GM12878 (cell line): ENCODE data around the gene LHX6. TPM values are rescaled to one million over a fixed set of nuclear protein-coding genes. Genes with fewer than 3 reads are reported as not detected.

Experiments used
- ATAC-seq: fragments of 200-7000 bp; cut with Tn5 transposase; 3 replicates; pipeline ENCODE4 v1.9.1; 2020; ENCODE audit warnings: mild to moderate bottlenecking, moderate library complexity
- BruUV-seq: library from RNA; stranded (reverse); fragments of 400-500 nt; replicated peaks from 2 replicates; lab custom pipeline; 2021; lab: Mats Ljungman, UMichigan
- CTCF ChIA-PET: fragments of 300-600 bp; sonication (Branson Sonifier 250); formaldehyde crosslinking; extraction: SDS; loops from one replicate; lab custom pipeline; 2021; ENCODE audit warnings: inconsistent platforms; lab: Yijun Ruan, JAX
- POLR2A ChIA-PET: fragments of 350-600 bp; formaldehyde crosslinking; extraction: SDS; loops from one replicate; lab custom pipeline; 2021; ENCODE audit warnings: inconsistent platforms; lab: Charles Lee
- RAD21 ChIA-PET: fragments of 300-600 bp; sonication (Branson Sonifier 250); formaldehyde crosslinking; loops from one replicate; lab custom pipeline; 2023; ENCODE audit warnings: antibody characterized with exemption; ENCODE audit not compliant: unreplicated experiment; lab: Charles Lee
- SMC1A ChIA-PET: fragments of 300-600 bp; sonication (Branson Sonifier 250); formaldehyde crosslinking; loops from one replicate; lab custom pipeline; 2023; ENCODE audit not compliant: unreplicated experiment, uncharacterized antibody; lab: Charles Lee
- DNase-seq: peaks from one replicate; pipeline ENCODE4 v3.0.0-alpha.2; 2011; ENCODE audit warnings: low read depth, low spot score
- FAIRE-seq: peaks from 3 replicates; lab custom pipeline; 2011; peaks lifted over from hg19 to GRCh38; lab: Jason Lieb, UNC
- H2AFZ ChIP-seq: 2 replicates; pipeline ENCODE4 v1.6.0; 2011; ENCODE audit warnings: low read depth, low read length, control low read depth; ENCODE audit not compliant: control insufficient read depth
- H3K27ac ChIP-seq: 2 replicates; pipeline ENCODE4 v1.5.1; 2011; ENCODE audit warnings: control low read depth; ENCODE audit not compliant: control insufficient read depth, insufficient read depth
- H3K27me3 ChIP-seq, 2 experiments: replicated peaks in 1 of 2; 2 replicates each; pipeline versions ENCODE4 v1.6.0 to v1.6.1; 2011; ENCODE audit warnings: low read length in 1 of 2; ENCODE audit not compliant: control insufficient read depth in 2 of 2, insufficient read depth in 2 of 2
- H3K36me3 ChIP-seq, 2 experiments: 2 replicates each; pipeline ENCODE4 v1.5.1; 2011; ENCODE audit warnings: low read length in 1 of 2; ENCODE audit not compliant: control insufficient read depth in 2 of 2, insufficient read depth in 2 of 2
- H3K4me1 ChIP-seq: 2 replicates; pipeline ENCODE4 v1.6.1; 2011; ENCODE audit warnings: mild to moderate bottlenecking, low read length, moderate library complexity, mixed read lengths; ENCODE audit not compliant: control insufficient read depth, insufficient read depth
- H3K4me2 ChIP-seq: 2 replicates; pipeline ENCODE4 v1.6.0; 2011; ENCODE audit warnings: control low read depth; ENCODE audit not compliant: control insufficient read depth, insufficient read depth
- H3K4me3 ChIP-seq: fragments of 200-600 bp; sonication (generic); 2 replicates; pipeline ENCODE4 v1.5.1; 2016
- H3K79me2 ChIP-seq: 2 replicates; pipeline ENCODE4 v1.6.0; 2011; ENCODE audit warnings: low read length; ENCODE audit not compliant: control insufficient read depth, insufficient read depth
- H3K9ac ChIP-seq: 2 replicates; pipeline ENCODE4 v1.8.0; 2011; ENCODE audit warnings: low read length, control low read depth, mixed read lengths; ENCODE audit not compliant: control insufficient read depth, insufficient read depth
- H3K9me3 ChIP-seq: replicated peaks from 3 replicates; pipeline ENCODE4 v1.5.1; 2011; ENCODE audit warnings: mild to moderate bottlenecking, low read length; ENCODE audit not compliant: control insufficient read depth, insufficient read depth
- H4K20me1 ChIP-seq: 2 replicates; pipeline ENCODE4 v1.6.0; 2011; ENCODE audit not compliant: control insufficient read depth, insufficient read depth
- BCLAF1 ChIP-seq: fragments of 450-650 bp; IDR thresholded peaks from 2 replicates; pipeline ENCODE4 v1.6.1; 2017; ENCODE audit warnings: antibody characterized with exemption, mild to moderate bottlenecking, moderate library complexity
- CBX5 ChIP-seq: sonication (generic); IDR thresholded peaks from 2 replicates; pipeline ENCODE4 v1.6.1; 2016; ENCODE audit warnings: low read depth, moderate library complexity, mild to moderate bottlenecking, inconsistent platforms
- CTCF ChIP-seq, 3 experiments: IDR thresholded peaks in 2 of 3; conservative IDR thresholded peaks in 1 of 3; 2 replicates each; pipeline ENCODE4 v1.5.1; 2011; ENCODE audit warnings: low read depth in 3 of 3, low read length in 3 of 3, mild to moderate bottlenecking in 3 of 3, control low read depth in 2 of 3, moderate library complexity in 2 of 3, inconsistent platforms in 1 of 3, mixed read lengths in 1 of 3; ENCODE audit not compliant: control insufficient read depth in 2 of 3, insufficient read depth in 1 of 3; ENCODE audit errors: extremely low read depth in 1 of 3
- ETV6 ChIP-seq, 2 experiments: fragments of 450-650 bp in 1 of 2; IDR thresholded peaks in 1 of 2; conservative IDR thresholded peaks in 1 of 2; 2 replicates each; pipeline ENCODE4 v1.6.1; 2014; ENCODE audit warnings: antibody characterized with exemption in 1 of 2, borderline replicate concordance in 1 of 2, low read depth in 1 of 2, mild to moderate bottlenecking in 1 of 2, moderate library complexity in 1 of 2
- KLF5 ChIP-seq: fragments of 450-650 bp; IDR thresholded peaks from 2 replicates; pipeline ENCODE4 v1.6.1; 2014; ENCODE audit warnings: mild to moderate bottlenecking; ENCODE audit not compliant: partially characterized antibody
- MYB ChIP-seq: fragments of 150-350 bp; IDR thresholded peaks from 2 replicates; pipeline ENCODE4 v1.6.1; 2014; ENCODE audit warnings: mild to moderate bottlenecking, low read depth, low read length, borderline replicate concordance
- NFXL1 ChIP-seq: fragments of 450-650 bp; IDR thresholded peaks from 2 replicates; pipeline ENCODE4 v1.6.1; 2017; ENCODE audit warnings: antibody characterized with exemption, mild to moderate bottlenecking, borderline replicate concordance
- NFYA ChIP-seq: IDR thresholded peaks from 2 replicates; pipeline ENCODE4 v1.6.1; 2011; ENCODE audit warnings: low read depth, mild to moderate bottlenecking, low read length, improper control_type of control experiment, borderline replicate concordance
- PAX8 ChIP-seq: fragments of 450-650 bp; IDR thresholded peaks from 2 replicates; pipeline ENCODE4 v1.6.1; 2017; ENCODE audit warnings: mild to moderate bottlenecking, moderate library complexity
- POLR2AphosphoS5 ChIP-seq: IDR thresholded peaks from 2 replicates; pipeline ENCODE4 v1.6.1; 2011; ENCODE audit warnings: mild to moderate bottlenecking, low read length, inconsistent platforms
- SMAD1 ChIP-seq: fragments of 450-650 bp; IDR thresholded peaks from 2 replicates; pipeline ENCODE4 v1.6.1; 2018; ENCODE audit warnings: mild to moderate bottlenecking, low read depth; ENCODE audit not compliant: partially characterized antibody
- TAF1 ChIP-seq: IDR thresholded peaks from 2 replicates; pipeline ENCODE4 v1.6.1; 2011; ENCODE audit warnings: mild to moderate bottlenecking, low read depth, low read length, borderline replicate concordance
- TCF12 ChIP-seq: IDR thresholded peaks from 2 replicates; pipeline ENCODE4 v1.6.1; 2011; ENCODE audit warnings: low read depth, mild to moderate bottlenecking, low read length
- TCF3 ChIP-seq: IDR thresholded peaks from 2 replicates; pipeline ENCODE4 v1.6.1; 2012; ENCODE audit warnings: low read depth, mild to moderate bottlenecking, low read length, borderline replicate concordance; ENCODE audit not compliant: insufficient read depth
- WGBS: methylation state at CpG from one replicate; pipeline ENCODE4 v1.1.6; 2016; ENCODE audit warnings: low lambda C conversion rate; ENCODE audit not compliant: insufficient replicate concordance, insufficient coverage; ENCODE audit errors: missing lambda C conversion rate; 5-methylcytosine and 5-hydroxymethylcytosine counted together
- in situ Hi-C: fragments of 300-500 bp; cut with MboI; formaldehyde crosslinking; loops from 9 replicates; pipeline ENCODE4 v1.14.3; 2018; ENCODE audit warnings: mixed read lengths
- intact Hi-C: fragments of 100-400 bp; cut with micrococcal nuclease; formaldehyde crosslinking; loops from one replicate; pipeline ENCODE4 v1.14.2; 2022; ENCODE audit not compliant: unreplicated experiment
- polyA plus RNA-seq, 11 experiments: library from polyadenylated mRNA; depleted of rRNA in 4 of 11; unstranded in 6 of 11; stranded (reverse) in 5 of 11; fragments of >200 nt; fragmentation: Nextera tagmentation in 4 of 11; fragmentation: Illumina TruSeq in 1 of 11; extraction: Ambion mirVana in 4 of 11; extraction: Trizol in 1 of 11; gene quantifications; 1 replicate in 1 of 11; 2 replicates in 10 of 11; pipeline versions ENCODE4 v1.2.1 to v1.2.3, GENCODE V29; 2011 to 2016; ENCODE audit warnings: inconsistent platforms in 2 of 11, missing spikeins in 2 of 11, low read depth in 1 of 11
- total RNA-seq, 4 experiments: library from RNA; depleted of rRNA in 3 of 4; stranded (reverse); fragments of >200 nt in 3 of 4; fragmentation: Illumina TruSeq in 1 of 4; extraction: Trizol in 1 of 4; gene quantifications; 2 replicates each; pipeline versions ENCODE4 v1.2.1 to v1.2.3, GENCODE V29; 2013 to 2021
- TF ChIP-seq, protein P1 (sequence below): IDR thresholded peaks from 2 replicates; pipeline ENCODE4 v1.6.1; 2011; ENCODE audit warnings: low read depth, low read length, improper control_type of control experiment, borderline replicate concordance

LHX6 gene
- total and polyA plus RNA-seq, 10 of the 15 experiments (the other 5 are each of a cell fraction or from before 2014, with no cell fraction given), result not detected

DNA sequence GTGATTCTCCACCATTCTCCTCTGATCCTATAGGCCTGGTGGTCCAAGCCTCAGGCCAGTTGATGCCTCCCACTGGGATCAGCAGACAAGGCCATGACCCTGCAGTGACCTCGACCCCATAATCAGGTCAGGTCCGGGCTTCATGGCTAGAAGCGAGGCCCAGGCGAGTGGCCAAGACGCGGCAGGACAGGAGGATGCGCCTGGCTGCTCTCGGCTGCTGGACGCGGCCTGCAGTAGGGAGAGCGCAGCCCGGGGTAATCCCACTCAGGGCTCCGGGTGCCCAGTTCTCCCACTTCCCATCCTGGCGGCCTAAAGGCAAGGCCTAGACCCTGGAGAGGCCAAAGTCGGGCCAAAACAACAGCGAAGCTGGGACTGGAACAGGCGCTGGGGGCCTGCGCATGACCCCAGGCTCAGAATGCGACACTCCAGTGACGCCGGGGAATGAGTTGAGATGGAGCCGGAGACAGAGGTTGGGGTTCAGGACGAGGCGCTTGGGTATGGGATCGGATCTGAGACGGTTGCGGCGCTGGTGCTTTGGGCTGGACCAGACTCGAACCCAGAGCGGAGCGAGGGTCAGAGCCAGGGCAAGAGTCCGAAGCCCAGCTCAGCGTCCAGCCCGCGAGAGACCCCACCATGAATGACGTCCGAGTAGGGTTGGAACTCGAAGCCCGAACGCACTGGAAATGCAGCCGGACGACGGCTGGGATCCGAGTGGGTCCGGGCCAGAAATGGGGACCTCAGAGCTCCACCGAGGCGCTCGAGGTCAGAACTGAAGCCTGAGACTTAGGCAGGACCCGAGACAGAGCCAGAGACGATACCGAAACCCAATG, 3.2 kb downstream of the LHX6 start:
- CTCF ChIA-PET, result no interaction called here
- H3K27me3 ChIP-seq, result peaks cover 11 to 23% of the 10 kb centered on the region in 2 experiments
- no peak overlapping the region for H3K9ac ChIP-seq
- in situ Hi-C loops (no loop called here), intact Hi-C loops (no loop called here)
- SMC1A ChIA-PET, result no interaction called here
- DNase-seq (no peak), ATAC-seq (no peak), FAIRE-seq (no peak)
- H4K20me1 ChIP-seq, result no peaks in the 10 kb centered on the region; the same call in 1 of the 2 replicates
- H3K4me1 ChIP-seq, result no peaks in the 10 kb centered on the region
- RAD21 ChIA-PET, result no interaction called here
- no peak overlapping the region for H3K27ac ChIP-seq
- H3K79me2 ChIP-seq, result no peaks in the 10 kb centered on the region
- BruUV-seq, result no TSS peak
- TF ChIP-seq TCF3, result no peak
- no peak for TF ChIP-seq SMAD1
- no peak for TF ChIP-seq NFXL1
- TF ChIP-seq CTCF (IDR thresholded peaks at IDR 0.05 in 2 of 3, conservative IDR thresholded peaks at IDR 0.05 in 1 of 3; ENCODE audit: control insufficient read depth in 2 of 3, extremely low read depth in 1 of 3, insufficient read depth in 1 of 3, low read depth in 3 of 3, low read length in 3 of 3), result no peak
- no peak for TF ChIP-seq TAF1
- TF ChIP-seq TCF12, result no peak
- TF ChIP-seq NFYA, result no peak
- no peak for TF ChIP-seq BCLAF1
- no peak for TF ChIP-seq PAX8
- TF ChIP-seq KLF5, result no peak
- no peak for TF ChIP-seq CBX5
- no peak for TF ChIP-seq ETV6 (conservative IDR thresholded peaks at IDR 0.05 in 1 of 2, IDR thresholded peaks at IDR 0.05 in 1 of 2; ENCODE audit: borderline replicate concordance in 1 of 2, low read depth in 1 of 2)
- TF ChIP-seq, protein P1, sequence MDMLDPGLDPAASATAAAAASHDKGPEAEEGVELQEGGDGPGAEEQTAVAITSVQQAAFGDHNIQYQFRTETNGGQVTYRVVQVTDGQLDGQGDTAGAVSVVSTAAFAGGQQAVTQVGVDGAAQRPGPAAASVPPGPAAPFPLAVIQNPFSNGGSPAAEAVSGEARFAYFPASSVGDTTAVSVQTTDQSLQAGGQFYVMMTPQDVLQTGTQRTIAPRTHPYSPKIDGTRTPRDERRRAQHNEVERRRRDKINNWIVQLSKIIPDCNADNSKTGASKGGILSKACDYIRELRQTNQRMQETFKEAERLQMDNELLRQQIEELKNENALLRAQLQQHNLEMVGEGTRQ, result no peak
- TF ChIP-seq POLR2AphosphoS5, result no peak
- TF ChIP-seq MYB, result no peak
- H3K9me3 ChIP-seq, result no peaks in the 10 kb centered on the region
- H2AFZ ChIP-seq, result no peak overlapping the region
- no peak overlapping the region for H3K4me3 ChIP-seq
- H3K4me2 ChIP-seq, result no peak overlapping the region
- 74% methylated on average over 51 of the region's 51 CpGs for WGBS
- no peaks in the 10 kb centered on the region for H3K36me3 ChIP-seq
- POLR2A ChIA-PET, result no interaction called here
